HL-60/S4 (cell line): ENCODE data around the gene SERAC1.
"Not testable (repeated sequence)": the region's sequence is repeated elsewhere in the genome, so short reads cannot be mapped to it uniquely, and the experiment has no call there.

ENCODE experiments used
- in situ Hi-C: fragments of 300-500 bp; cut with MboI; formaldehyde crosslinking; loops from 2 replicates; pipeline ENCODE4 v1.14.3; 2022; ENCODE audit warnings: low sequenced_read_pairs

SERAC1 gene

GRCh38 chr6:158175111-158175510 lies 7.0 kb upstream of the SERAC1 start:
- in situ Hi-C loops: no loop called here

GRCh38 chr6:158174514-158174913 lies 6.5 kb upstream of the SERAC1 start:
- in situ Hi-C loops: no loop called here

- in situ Hi-C loops: no loop called here
Observed at GRCh38 chr6:158174024-158174423, 6.0 kb upstream of the SERAC1 start.

GRCh38 chr6:158172001-158172400 lies 3.9 kb upstream of the SERAC1 start:
- in situ Hi-C loops: no loop called here

GRCh38 chr6:158170656-158171081 lies 2.6 kb upstream of the SERAC1 start:
- in situ Hi-C loops: no loop called here

- in situ Hi-C loops: not testable (repeated sequence)
Observed at GRCh38 chr6:158169634-158170033, 1.6 kb upstream of the SERAC1 start.

- in situ Hi-C loops: no loop called here
Observed at GRCh38 chr6:158165919-158166416, 2.1 kb downstream of the SERAC1 start.

GRCh38 chr6:158164579-158165170 lies 3.4 kb downstream of the SERAC1 start:
- in situ Hi-C loops: no loop called here

GRCh38 chr6:158161566-158162254 lies 6.4 kb downstream of the SERAC1 start:
- in situ Hi-C loops: no loop called here

GRCh38 chr6:158160932-158161539 lies 7.0 kb downstream of the SERAC1 start:
- in situ Hi-C loops: no loop called here

- in situ Hi-C loops: no loop called here
Observed at GRCh38 chr6:158158748-158159147, 9.3 kb downstream of the SERAC1 start.

GRCh38 chr6:158158123-158158522 lies 9.9 kb downstream of the SERAC1 start:
- in situ Hi-C loops: no loop called here

- in situ Hi-C loops: no loop called here
Observed at GRCh38 chr6:158157064-158157764, 10.8 kb downstream of the SERAC1 start.

- in situ Hi-C loops: no loop called here
Observed at GRCh38 chr6:158154816-158155215, 13.2 kb downstream of the SERAC1 start.

GRCh38 chr6:158153576-158153975 lies 14.5 kb downstream of the SERAC1 start:
- in situ Hi-C loops: no loop called here

GRCh38 chr6:158152659-158153058 lies 15.4 kb downstream of the SERAC1 start:
- in situ Hi-C loops: no loop called here

- in situ Hi-C loops: not testable (repeated sequence)
Observed at GRCh38 chr6:158152025-158152424, 16.0 kb downstream of the SERAC1 start.

- in situ Hi-C loops: no loop called here
Observed at GRCh38 chr6:158150701-158151100, 17.4 kb downstream of the SERAC1 start.

- in situ Hi-C loops: no loop called here
Observed at GRCh38 chr6:158149641-158150040, 18.4 kb downstream of the SERAC1 start.

GRCh38 chr6:158143700-158144099 lies 24.4 kb downstream of the SERAC1 start:
- in situ Hi-C loops: no loop called here

- in situ Hi-C loops: no loop called here
Observed at GRCh38 chr6:158142789-158143188, 25.3 kb downstream of the SERAC1 start.
